ENCODE data around the gene CACHD1.

Gene CACHD1

DNA sequence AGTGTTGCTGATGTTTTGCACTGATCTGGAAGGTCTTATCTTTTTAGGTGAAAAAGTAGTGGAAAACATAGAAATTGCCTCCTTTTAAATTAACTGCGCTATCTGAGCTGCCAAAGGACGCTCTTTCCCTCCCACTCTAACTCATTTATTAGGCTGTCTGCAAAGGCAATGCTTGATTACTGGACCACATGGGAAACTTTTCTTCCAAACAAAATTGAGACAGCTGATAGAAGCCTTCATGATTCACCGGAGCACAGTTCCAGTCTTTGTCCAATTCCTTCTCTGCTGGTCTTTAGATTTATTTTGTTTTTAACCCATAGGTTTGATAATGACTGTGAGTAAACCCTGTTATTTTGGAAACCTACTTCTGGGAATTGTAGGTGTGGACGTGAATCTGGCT, 181.9 kb downstream of the CACHD1 start:
- H3K27ac Mint-ChIP-seq: no peak overlapping the region
- no peak overlapping the region for H3K4me3 Mint-ChIP-seq
- no peaks in the 10 kb centered on the region for H3K9me3 Mint-ChIP-seq
- no peaks in the 10 kb centered on the region for H3K4me1 Mint-ChIP-seq (ENCODE audit: low read depth)
- intact Hi-C loops (cut with micrococcal nuclease): no loop called here
- H3K36me3 Mint-ChIP-seq (ENCODE audit: low read depth): no peaks in the 10 kb centered on the region
- H3K27me3 Mint-ChIP-seq: no peaks in the 10 kb centered on the region

- H3K4me3 Mint-ChIP-seq: no peak overlapping the region
- H3K27ac Mint-ChIP-seq: no peak overlapping the region
- H3K36me3 Mint-ChIP-seq (ENCODE audit: low read depth): no peaks in the 10 kb centered on the region
- H3K27me3 Mint-ChIP-seq: no peaks in the 10 kb centered on the region
- intact Hi-C loops (cut with micrococcal nuclease): no loop called here
- H3K4me1 Mint-ChIP-seq (ENCODE audit: low read depth): no peaks in the 10 kb centered on the region
- H3K9me3 Mint-ChIP-seq: no peaks in the 10 kb centered on the region
Measured at GRCh38 chr1:64653466-64653865, 183.5 kb downstream of the CACHD1 start.

GRCh38 chr1:64654519-64655341, 184.8 kb downstream of the CACHD1 start:
- Mint-ChIP-seq H3K27me3 (no peaks in the 10 kb centered on the region), H3K27ac (no peak overlapping the region), H3K36me3 (ENCODE audit: low read depth) (no peaks in the 10 kb centered on the region), H3K9me3 (no peaks in the 10 kb centered on the region), H3K4me3 (no peak overlapping the region), H3K4me1 (ENCODE audit: low read depth) (no peaks in the 10 kb centered on the region)
- intact Hi-C loops (cut with micrococcal nuclease): no loop called here

DNA sequence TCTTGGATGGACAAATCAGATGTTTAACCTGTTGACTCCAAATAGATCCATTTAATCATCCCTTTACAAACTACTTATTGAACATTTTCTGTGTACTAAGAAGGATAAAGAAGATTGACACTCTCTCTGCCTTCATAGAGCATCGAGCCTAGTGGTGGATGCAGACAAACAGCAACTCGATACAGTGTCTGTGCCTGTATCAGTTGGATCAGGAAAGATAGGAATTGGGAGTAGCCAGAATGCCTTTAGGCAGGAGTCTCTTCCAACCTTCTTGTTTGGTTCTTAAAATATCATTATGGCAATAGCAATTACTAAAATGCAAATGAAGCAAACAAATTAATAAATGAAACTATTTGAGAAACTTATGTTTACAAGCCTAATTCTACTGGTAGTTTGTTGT, 185.9 kb downstream of the CACHD1 start:
- Mint-ChIP-seq H3K36me3 (ENCODE audit: low read depth) (no peaks in the 10 kb centered on the region), H3K4me1 (ENCODE audit: low read depth) (no peaks in the 10 kb centered on the region), H3K27ac (no peak overlapping the region), H3K9me3 (no peaks in the 10 kb centered on the region), H3K27me3 (no peaks in the 10 kb centered on the region), H3K4me3 (no peak overlapping the region)
- intact Hi-C loops (cut with micrococcal nuclease): no loop called here

- no peak overlapping the region for H3K4me3 Mint-ChIP-seq
- intact Hi-C loops (cut with micrococcal nuclease): no loop called here
- no peaks in the 10 kb centered on the region for H3K9me3 Mint-ChIP-seq
- no peak overlapping the region for H3K27ac Mint-ChIP-seq
- H3K4me1 Mint-ChIP-seq (ENCODE audit: low read depth): no peaks in the 10 kb centered on the region
- H3K36me3 Mint-ChIP-seq (ENCODE audit: low read depth): no peaks in the 10 kb centered on the region
- H3K27me3 Mint-ChIP-seq: no peaks in the 10 kb centered on the region
Measured at GRCh38 chr1:64659478-64660138, 189.7 kb downstream of the CACHD1 start.

DNA sequence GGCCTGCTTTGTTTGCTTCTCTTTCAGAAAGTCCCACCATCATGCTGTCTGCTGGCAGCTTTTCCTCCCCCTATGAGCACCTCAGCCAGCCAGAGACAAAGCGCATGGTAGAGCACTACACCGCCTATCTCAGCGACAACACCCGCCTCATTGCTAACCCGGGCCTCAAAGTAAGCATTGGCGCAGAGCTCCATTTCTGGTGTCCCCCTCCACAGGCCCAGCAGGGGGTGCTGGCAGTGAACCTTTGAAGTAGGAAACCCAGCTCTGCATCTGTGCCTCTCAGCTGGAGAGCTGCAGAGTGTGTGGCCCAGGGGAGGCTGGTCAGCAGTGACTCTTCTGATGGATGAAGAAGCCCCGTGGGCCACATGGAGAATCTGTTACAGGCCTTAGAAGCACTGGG, 193.7 kb downstream of the CACHD1 start:
- no peak overlapping the region for H3K27ac Mint-ChIP-seq
- H3K9me3 Mint-ChIP-seq: no peaks in the 10 kb centered on the region
- H3K4me3 Mint-ChIP-seq: no peak overlapping the region
- no peaks in the 10 kb centered on the region for H3K4me1 Mint-ChIP-seq (ENCODE audit: low read depth)
- no peaks in the 10 kb centered on the region for H3K36me3 Mint-ChIP-seq (ENCODE audit: low read depth)
- intact Hi-C loops (cut with micrococcal nuclease): no loop called here
- H3K27me3 Mint-ChIP-seq: no peaks in the 10 kb centered on the region

- H3K27me3 Mint-ChIP-seq: no peaks in the 10 kb centered on the region
- H3K36me3 Mint-ChIP-seq (ENCODE audit: low read depth): no peaks in the 10 kb centered on the region
- H3K9me3 Mint-ChIP-seq: no peaks in the 10 kb centered on the region
- no peak overlapping the region for H3K4me3 Mint-ChIP-seq
- no peak overlapping the region for H3K27ac Mint-ChIP-seq
- no peaks in the 10 kb centered on the region for H3K4me1 Mint-ChIP-seq (ENCODE audit: low read depth)
- intact Hi-C loops (cut with micrococcal nuclease): no loop called here
Measured at GRCh38 chr1:64664299-64664698, 194.4 kb downstream of the CACHD1 start.

GRCh38 chr1:64669098-64669675, 199.3 kb downstream of the CACHD1 start:
- H3K9me3 Mint-ChIP-seq: no peaks in the 10 kb centered on the region
- H3K4me3 Mint-ChIP-seq: no peak overlapping the region
- H3K27ac Mint-ChIP-seq: no peak overlapping the region
- H3K4me1 Mint-ChIP-seq (ENCODE audit: low read depth): no peaks in the 10 kb centered on the region
- intact Hi-C loops (cut with micrococcal nuclease): no loop called here
- H3K27me3 Mint-ChIP-seq: no peaks in the 10 kb centered on the region
- no peaks in the 10 kb centered on the region for H3K36me3 Mint-ChIP-seq (ENCODE audit: low read depth)

- Mint-ChIP-seq H3K27ac (no peak overlapping the region), H3K27me3 (no peaks in the 10 kb centered on the region), H3K36me3 (ENCODE audit: low read depth) (no peaks in the 10 kb centered on the region), H3K9me3 (no peaks in the 10 kb centered on the region), H3K4me3 (no peak overlapping the region), H3K4me1 (ENCODE audit: low read depth) (no peaks in the 10 kb centered on the region)
- intact Hi-C loops (cut with micrococcal nuclease): loop anchor here (2.0 to 10.0 kb wide), 2 partner anchors 201 to 407 kb away; partner anchors contain the start of gene CACHD1
Measured at GRCh38 chr1:64675718-64676345, 205.9 kb downstream of the CACHD1 start.

DNA sequence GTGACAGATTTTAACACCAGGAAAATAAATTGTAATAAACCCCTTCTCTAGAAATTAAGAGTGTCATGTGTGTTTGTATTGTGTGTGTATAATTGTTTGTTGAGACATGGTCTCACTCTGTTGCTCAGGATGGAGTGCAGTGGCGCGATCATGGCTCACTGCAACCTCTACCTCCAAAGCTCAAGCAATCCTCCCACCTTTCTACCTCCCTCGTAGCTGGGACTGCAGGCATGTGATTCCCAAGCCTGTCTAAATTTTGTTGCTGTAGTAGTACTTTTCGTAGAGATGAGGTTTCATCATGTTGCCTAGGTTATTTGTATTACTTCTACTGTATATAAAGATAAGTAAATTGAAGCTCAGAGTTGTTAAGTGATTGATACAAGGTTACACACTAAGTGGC, 206.5 kb downstream of the CACHD1 start:
- Mint-ChIP-seq H3K27me3 (no peaks in the 10 kb centered on the region), H3K9me3 (no peaks in the 10 kb centered on the region), H3K4me1 (ENCODE audit: low read depth) (no peaks in the 10 kb centered on the region), H3K36me3 (ENCODE audit: low read depth) (no peaks in the 10 kb centered on the region), H3K27ac (no peak overlapping the region), H3K4me3 (no peak overlapping the region)
- intact Hi-C loops (cut with micrococcal nuclease): loop anchor here (10.0 kb wide), 1 partner anchor 202 kb away; the partner anchor contains the start of gene CACHD1

GRCh38 chr1:64677532-64677931, 207.6 kb downstream of the CACHD1 start:
- Mint-ChIP-seq H3K27ac (no peak overlapping the region), H3K4me3 (no peak overlapping the region), H3K9me3 (no peaks in the 10 kb centered on the region), H3K27me3 (no peaks in the 10 kb centered on the region), H3K4me1 (ENCODE audit: low read depth) (no peaks in the 10 kb centered on the region), H3K36me3 (ENCODE audit: low read depth) (no peaks in the 10 kb centered on the region)
- intact Hi-C loops (cut with micrococcal nuclease): loop anchor here (10.0 kb wide), 1 partner anchor 203 kb away; the partner anchor contains the start of gene CACHD1

DNA sequence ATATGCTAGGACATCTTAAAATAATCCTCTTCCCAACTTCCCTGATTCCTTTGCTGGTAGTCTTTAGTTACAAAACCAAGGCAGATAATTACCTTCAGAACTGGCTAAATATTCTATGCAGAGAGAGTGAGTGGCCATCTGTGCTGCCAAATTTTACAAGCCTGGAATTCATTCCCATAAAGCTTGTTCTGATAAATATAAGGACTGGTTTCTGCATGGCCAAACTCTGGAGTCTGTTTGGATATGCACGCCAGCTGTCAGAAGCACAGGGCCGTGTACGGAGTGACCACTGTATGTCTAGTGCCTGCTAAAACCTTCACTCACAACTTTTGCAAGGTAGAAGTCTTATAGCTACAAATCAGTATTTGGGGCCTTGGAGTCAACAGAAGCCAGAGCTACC, 208.4 kb downstream of the CACHD1 start:
- no peaks in the 10 kb centered on the region for H3K9me3 Mint-ChIP-seq
- H3K27me3 Mint-ChIP-seq: no peaks in the 10 kb centered on the region
- intact Hi-C loops (cut with micrococcal nuclease): loop anchor here (10.0 kb wide), 1 partner anchor 204 kb away; the partner anchor contains the start of gene CACHD1
- no peaks in the 10 kb centered on the region for H3K4me1 Mint-ChIP-seq (ENCODE audit: low read depth)
- H3K4me3 Mint-ChIP-seq: no peak overlapping the region
- H3K27ac Mint-ChIP-seq: no peak overlapping the region
- H3K36me3 Mint-ChIP-seq (ENCODE audit: low read depth): no peaks in the 10 kb centered on the region

DNA sequence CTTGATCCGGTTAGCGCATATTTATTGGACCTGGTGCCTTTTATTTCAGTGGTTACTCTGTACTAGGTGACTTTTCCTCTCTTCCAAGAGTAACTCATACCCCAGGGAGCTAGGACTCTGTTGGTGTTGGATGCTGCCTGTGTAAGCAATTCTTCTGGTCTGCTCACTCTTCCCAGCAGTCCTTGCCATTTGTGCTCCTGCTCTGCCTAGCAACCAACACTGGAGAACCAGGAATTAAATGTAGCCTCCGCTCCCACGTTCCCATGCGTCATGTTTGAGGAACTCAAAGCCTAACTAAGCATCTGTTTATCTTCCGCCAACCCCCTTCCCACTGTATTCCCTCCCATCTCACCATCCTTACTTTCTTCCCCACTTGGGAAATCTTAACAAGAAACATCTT, 209.2 kb downstream of the CACHD1 start:
- intact Hi-C loops (cut with micrococcal nuclease): loop anchor here (10.0 kb wide), 1 partner anchor 204 kb away; the partner anchor contains the start of gene CACHD1
- no peaks in the 10 kb centered on the region for H3K9me3 Mint-ChIP-seq
- H3K36me3 Mint-ChIP-seq (ENCODE audit: low read depth): no peaks in the 10 kb centered on the region
- no peaks in the 10 kb centered on the region for H3K4me1 Mint-ChIP-seq (ENCODE audit: low read depth)
- H3K27ac Mint-ChIP-seq: no peak overlapping the region
- H3K4me3 Mint-ChIP-seq: no peak overlapping the region
- H3K27me3 Mint-ChIP-seq: no peaks in the 10 kb centered on the region

DNA sequence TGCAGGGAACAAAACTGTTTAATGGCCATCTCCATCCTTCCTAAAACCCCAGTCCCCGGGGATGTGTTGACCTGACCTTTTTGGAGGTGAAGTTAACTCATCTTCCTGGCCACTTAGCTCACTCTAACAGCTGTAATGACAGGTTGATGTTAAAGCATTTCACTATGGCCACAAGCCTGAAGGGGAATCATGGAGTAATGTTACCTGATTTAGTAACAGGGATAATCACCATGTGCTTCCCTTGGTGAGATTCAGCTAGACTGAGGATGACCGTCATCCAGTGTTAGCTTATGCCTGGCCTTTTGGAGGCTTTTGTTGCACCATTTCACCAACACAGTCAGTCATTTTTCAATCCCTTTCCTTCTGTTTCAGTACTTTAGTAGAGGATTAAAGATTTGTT, 210.7 kb downstream of the CACHD1 start:
- intact Hi-C loops (cut with micrococcal nuclease): no loop called here

More for the DNA sequence above, 210.7 kb downstream of the CACHD1 start:
- H3K36me3 Mint-ChIP-seq (ENCODE audit: low read depth): no peaks in the 10 kb centered on the region
- H3K4me3 Mint-ChIP-seq: no peak overlapping the region
- no peak overlapping the region for H3K27ac Mint-ChIP-seq
- H3K4me1 Mint-ChIP-seq (ENCODE audit: low read depth): peaks cover 2% of the 10 kb centered on the region
- no peaks in the 10 kb centered on the region for H3K9me3 Mint-ChIP-seq
- H3K27me3 Mint-ChIP-seq: no peaks in the 10 kb centered on the region
